ENCODE measurements around the gene DCTN2. TPM values are rescaled to one million over a fixed set of nuclear protein-coding genes. Genes with fewer than 3 reads are reported as not detected.

The DCTN2 gene
- total RNA-seq, 3 donors from 2014 or later, result 138 to 140 (median 140) TPM

DNA sequence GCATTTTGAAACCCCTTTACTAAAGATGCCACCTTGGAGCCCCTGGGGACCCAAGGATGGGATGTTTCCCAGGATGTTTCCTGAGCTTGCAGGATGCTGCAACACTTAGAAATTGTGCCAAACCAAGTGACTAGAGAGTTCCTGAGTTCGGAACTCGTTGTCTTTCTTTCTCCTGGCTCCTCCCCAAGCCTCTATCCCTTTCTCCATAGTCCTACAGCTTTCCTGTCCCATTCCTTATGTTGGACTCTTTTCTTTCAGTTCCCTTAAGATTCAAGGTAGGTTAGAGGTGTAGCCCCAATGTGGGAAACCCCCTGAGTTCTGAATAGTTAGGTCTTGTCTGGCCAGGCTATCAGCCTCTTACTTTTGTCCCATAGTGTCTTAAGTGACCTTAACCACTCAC, 1.5 kb upstream of the DCTN2 start:
- ATAC-seq (no peak), DNase-seq (no peak)
- TF ChIP-seq, protein P1, sequence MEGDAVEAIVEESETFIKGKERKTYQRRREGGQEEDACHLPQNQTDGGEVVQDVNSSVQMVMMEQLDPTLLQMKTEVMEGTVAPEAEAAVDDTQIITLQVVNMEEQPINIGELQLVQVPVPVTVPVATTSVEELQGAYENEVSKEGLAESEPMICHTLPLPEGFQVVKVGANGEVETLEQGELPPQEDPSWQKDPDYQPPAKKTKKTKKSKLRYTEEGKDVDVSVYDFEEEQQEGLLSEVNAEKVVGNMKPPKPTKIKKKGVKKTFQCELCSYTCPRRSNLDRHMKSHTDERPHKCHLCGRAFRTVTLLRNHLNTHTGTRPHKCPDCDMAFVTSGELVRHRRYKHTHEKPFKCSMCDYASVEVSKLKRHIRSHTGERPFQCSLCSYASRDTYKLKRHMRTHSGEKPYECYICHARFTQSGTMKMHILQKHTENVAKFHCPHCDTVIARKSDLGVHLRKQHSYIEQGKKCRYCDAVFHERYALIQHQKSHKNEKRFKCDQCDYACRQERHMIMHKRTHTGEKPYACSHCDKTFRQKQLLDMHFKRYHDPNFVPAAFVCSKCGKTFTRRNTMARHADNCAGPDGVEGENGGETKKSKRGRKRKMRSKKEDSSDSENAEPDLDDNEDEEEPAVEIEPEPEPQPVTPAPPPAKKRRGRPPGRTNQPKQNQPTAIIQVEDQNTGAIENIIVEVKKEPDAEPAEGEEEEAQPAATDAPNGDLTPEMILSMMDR (IDR thresholded peaks at IDR 0.05), result no peak
- peaks cover 11% of the 10 kb centered on the region for H3K4me1 ChIP-seq (ENCODE audit: low read depth)
- H3K4me3 ChIP-seq, result no peak overlapping the region
- peaks cover 3% of the 10 kb centered on the region for H3K36me3 ChIP-seq (ENCODE audit: low read depth)
- intact Hi-C loops (cut with DNase I, micrococcal nuclease), result no loop called here
- no peaks in the 10 kb centered on the region for H3K9me3 ChIP-seq

DNA sequence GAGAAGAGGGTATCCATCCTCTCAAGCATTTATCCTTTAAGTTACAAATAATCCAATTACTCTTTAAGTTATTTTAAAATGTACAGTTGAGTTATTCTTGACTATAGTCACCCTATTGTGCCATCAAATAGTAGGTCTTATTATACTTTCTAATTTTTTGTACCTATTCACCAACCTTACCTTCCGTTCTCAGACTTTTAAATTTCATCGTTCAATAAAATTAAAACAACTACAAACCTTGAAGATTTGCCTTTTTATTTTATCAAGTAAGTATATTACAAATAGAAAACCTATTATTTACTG, 972 bp upstream of the DCTN2 start:
- no peak overlapping the region for H3K4me3 ChIP-seq
- H3K4me1 ChIP-seq (ENCODE audit: low read depth), result peaks cover 11% of the 10 kb centered on the region
- no peak for ATAC-seq
- TF ChIP-seq, protein P1 (IDR thresholded peaks at IDR 0.05), result no peak
- peaks cover 3% of the 10 kb centered on the region for H3K36me3 ChIP-seq (ENCODE audit: low read depth)
- H3K9me3 ChIP-seq, result no peaks in the 10 kb centered on the region
- intact Hi-C loops (cut with DNase I, micrococcal nuclease), result no loop called here
- no peak for DNase-seq

DNA sequence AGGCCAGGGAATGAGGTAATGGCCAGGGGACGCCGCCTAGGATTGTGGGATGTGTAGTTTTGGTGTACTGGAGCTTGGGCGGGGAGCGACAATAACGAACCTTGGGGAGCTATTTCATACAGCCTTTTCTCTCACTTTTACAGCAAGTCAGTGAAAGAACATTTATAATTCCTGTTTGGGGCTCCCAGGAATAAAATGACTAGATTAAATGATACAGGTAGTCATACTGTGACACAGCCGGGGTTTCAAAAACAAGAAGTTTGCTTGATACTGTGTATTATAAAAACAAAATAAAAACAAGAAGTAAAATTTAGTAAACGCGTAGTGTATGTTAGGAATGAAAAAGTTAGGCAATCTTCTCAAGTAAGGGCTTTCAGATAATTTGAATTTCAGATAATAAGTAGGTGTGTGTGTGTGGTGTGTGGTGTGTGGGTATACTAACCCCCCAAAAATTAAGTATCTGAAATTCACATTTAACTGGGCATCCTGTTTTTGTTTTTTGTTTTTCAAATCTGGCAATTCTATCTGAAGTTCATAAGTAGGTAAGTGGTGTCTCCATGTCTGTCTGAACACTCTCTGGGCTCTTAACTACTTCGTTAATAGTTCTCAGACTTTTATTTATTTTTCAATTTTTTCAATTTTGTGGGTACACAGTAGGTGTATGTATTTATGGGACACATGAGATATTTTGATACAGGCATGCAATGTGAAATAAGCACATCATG, 458 bp upstream of the DCTN2 start:
- ATAC-seq, result no peak

DNA sequence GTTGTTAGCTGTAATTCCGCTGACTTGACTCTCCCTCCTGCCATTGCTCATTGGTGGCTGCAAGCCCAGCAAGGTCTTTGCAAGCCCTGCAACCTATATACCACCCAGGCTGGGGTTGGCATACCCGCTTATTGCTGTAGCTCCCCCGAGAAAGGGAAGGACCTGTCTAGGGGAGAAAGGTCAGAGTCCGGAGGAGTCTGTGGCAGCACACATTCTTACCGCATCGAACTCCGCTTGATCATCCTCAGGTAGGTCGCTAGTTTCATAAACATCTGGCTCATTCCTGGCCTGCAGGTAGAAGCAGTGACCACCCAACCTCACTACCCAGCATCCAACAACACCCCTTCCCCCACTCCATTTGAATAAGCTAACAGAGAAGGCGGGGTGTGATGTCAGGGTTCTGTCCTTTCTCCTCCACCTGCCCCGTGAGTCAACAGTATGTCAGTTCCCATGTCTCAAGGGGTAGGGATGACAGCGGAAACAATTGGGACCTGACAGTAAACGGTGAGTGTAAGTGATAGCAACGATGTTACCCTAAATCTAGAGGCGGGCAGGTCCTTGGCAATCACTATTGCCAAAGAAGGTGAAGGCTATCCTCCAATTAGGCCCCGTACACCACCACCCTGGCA, 1.1 kb downstream of the DCTN2 start:
- TF ChIP-seq, protein P1 (IDR thresholded peaks at IDR 0.05), result no peak
- Histone ChIP-seq H3K4me1 (ENCODE audit: low read depth) (peaks cover 20% of the 10 kb centered on the region), H3K4me3 (peak overlapping the region; percentile 81), H3K36me3 (ENCODE audit: low read depth) (peaks cover 3% of the 10 kb centered on the region), H3K9me3 (no peaks in the 10 kb centered on the region)
- ATAC-seq (peak; percentile 30), DNase-seq (no peak)
- intact Hi-C loops (cut with DNase I, micrococcal nuclease), result no loop called here

More for the DNA sequence above, 458 bp upstream of the DCTN2 start:
- intact Hi-C loops (cut with DNase I, micrococcal nuclease), result no loop called here
- H3K9me3 ChIP-seq, result no peaks in the 10 kb centered on the region
- TF ChIP-seq, protein P1 (IDR thresholded peaks at IDR 0.05), result no peak
- H3K36me3 ChIP-seq (ENCODE audit: low read depth), result peaks cover 3% of the 10 kb centered on the region
- H3K4me1 ChIP-seq (ENCODE audit: low read depth), result peaks cover 11% of the 10 kb centered on the region
- peak overlapping the region; percentile 81 for H3K4me3 ChIP-seq
- no peak for DNase-seq

DNA sequence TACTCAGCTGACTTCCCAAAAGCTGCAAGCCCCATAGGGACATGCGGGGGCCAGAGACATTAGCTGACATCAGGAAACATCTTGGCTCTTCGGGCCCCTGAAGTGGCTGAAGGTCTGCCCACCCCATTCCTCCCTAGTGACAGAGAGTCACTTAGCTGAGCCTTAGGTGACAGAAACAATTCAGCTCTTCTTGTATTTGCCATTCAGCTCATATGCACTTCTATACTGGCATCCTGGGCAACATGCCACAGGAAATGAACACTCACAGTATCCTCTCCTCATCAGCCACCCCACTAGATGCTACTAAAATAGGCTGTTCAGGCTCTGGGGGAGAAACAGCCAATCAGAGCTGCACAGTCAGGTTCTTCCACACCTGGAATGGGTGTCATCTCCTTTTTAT, 3.4 kb downstream of the DCTN2 start:
- no peaks in the 10 kb centered on the region for H3K9me3 ChIP-seq
- peaks cover 18% of the 10 kb centered on the region for H3K4me1 ChIP-seq (ENCODE audit: low read depth)
- DNase-seq (no peak), ATAC-seq (no peak)
- TF ChIP-seq, protein P1 (IDR thresholded peaks at IDR 0.05), result no peak
- H3K36me3 ChIP-seq (ENCODE audit: low read depth), result peaks cover 3% of the 10 kb centered on the region
- intact Hi-C loops (cut with DNase I, micrococcal nuclease), result no loop called here
- no peak overlapping the region for H3K4me3 ChIP-seq

Measured in mucosa of descending colon (tissue), 3 donors.